Measurements from ENCODE around the gene SRCIN1. TPM values are rescaled to one million over a fixed set of nuclear protein-coding genes. Genes with fewer than 3 reads are reported as not detected.

The SRCIN1 gene
- total and polyA plus RNA-seq, 2 experiments from 2014 or later: 2.3 to 10.8 TPM

- no peak overlapping the region for H3K4me3 ChIP-seq
- TF ChIP-seq, protein P1, sequence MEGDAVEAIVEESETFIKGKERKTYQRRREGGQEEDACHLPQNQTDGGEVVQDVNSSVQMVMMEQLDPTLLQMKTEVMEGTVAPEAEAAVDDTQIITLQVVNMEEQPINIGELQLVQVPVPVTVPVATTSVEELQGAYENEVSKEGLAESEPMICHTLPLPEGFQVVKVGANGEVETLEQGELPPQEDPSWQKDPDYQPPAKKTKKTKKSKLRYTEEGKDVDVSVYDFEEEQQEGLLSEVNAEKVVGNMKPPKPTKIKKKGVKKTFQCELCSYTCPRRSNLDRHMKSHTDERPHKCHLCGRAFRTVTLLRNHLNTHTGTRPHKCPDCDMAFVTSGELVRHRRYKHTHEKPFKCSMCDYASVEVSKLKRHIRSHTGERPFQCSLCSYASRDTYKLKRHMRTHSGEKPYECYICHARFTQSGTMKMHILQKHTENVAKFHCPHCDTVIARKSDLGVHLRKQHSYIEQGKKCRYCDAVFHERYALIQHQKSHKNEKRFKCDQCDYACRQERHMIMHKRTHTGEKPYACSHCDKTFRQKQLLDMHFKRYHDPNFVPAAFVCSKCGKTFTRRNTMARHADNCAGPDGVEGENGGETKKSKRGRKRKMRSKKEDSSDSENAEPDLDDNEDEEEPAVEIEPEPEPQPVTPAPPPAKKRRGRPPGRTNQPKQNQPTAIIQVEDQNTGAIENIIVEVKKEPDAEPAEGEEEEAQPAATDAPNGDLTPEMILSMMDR (IDR thresholded peaks at IDR 0.05; ENCODE audit: low read depth, low read length): no peak
- no peak overlapping the region for H3K27ac ChIP-seq
- H3K36me3 ChIP-seq: no peaks in the 10 kb centered on the region
- peaks cover 22% of the 10 kb centered on the region for H3K4me1 ChIP-seq (ENCODE audit: low read depth)
- no peak for DNase-seq (ENCODE audit: low read depth in 1 of 2, low spot score in 1 of 2)
- no peaks in the 10 kb centered on the region for H3K9me3 ChIP-seq (ENCODE audit: low read depth)
- peaks cover 92% of the 10 kb centered on the region for H3K27me3 ChIP-seq
Measured at GRCh38 chr17:38564254-38564837, 41.4 kb downstream of the SRCIN1 start.

- peak in 1 of 2 donors; percentile 58 for DNase-seq (ENCODE audit: low read depth in 1 of 2, low spot score in 1 of 2)
- Histone ChIP-seq H3K4me3 (no peak overlapping the region), H3K4me1 (ENCODE audit: low read depth) (peaks cover 27% of the 10 kb centered on the region)
Measured at GRCh38 chr17:38563362-38564253, 42.1 kb downstream of the SRCIN1 start.

GRCh38 chr17:38562903-38563302, 42.8 kb downstream of the SRCIN1 start:
- H3K27ac ChIP-seq: no peak overlapping the region
- H3K4me1 ChIP-seq (ENCODE audit: low read depth): peaks cover 27% of the 10 kb centered on the region
- no peaks in the 10 kb centered on the region for H3K36me3 ChIP-seq
- TF ChIP-seq, protein P1 (IDR thresholded peaks at IDR 0.05; ENCODE audit: low read depth, low read length): no peak
- no peak for DNase-seq (ENCODE audit: low read depth in 1 of 2, low spot score in 1 of 2)
- peaks cover 94% of the 10 kb centered on the region for H3K27me3 ChIP-seq
- no peak overlapping the region for H3K4me3 ChIP-seq
- no peaks in the 10 kb centered on the region for H3K9me3 ChIP-seq (ENCODE audit: low read depth)

More at GRCh38 chr17:38563362-38564253, 42.1 kb downstream of the SRCIN1 start:
- H3K27me3 ChIP-seq: peaks cover 98% of the 10 kb centered on the region
- H3K9me3 ChIP-seq (ENCODE audit: low read depth): no peaks in the 10 kb centered on the region
- no peaks in the 10 kb centered on the region for H3K36me3 ChIP-seq
- no peak overlapping the region for H3K27ac ChIP-seq
- TF ChIP-seq, protein P1 (IDR thresholded peaks at IDR 0.05; ENCODE audit: low read depth, low read length): no peak

- TF ChIP-seq, protein P1 (IDR thresholded peaks at IDR 0.05; ENCODE audit: low read depth, low read length): no peak
- Histone ChIP-seq H3K27ac (no peak overlapping the region), H3K9me3 (ENCODE audit: low read depth) (no peaks in the 10 kb centered on the region), H3K36me3 (no peaks in the 10 kb centered on the region), H3K27me3 (peaks cover 87% of the 10 kb centered on the region), H3K4me3 (no peak overlapping the region), H3K4me1 (ENCODE audit: low read depth) (peaks cover 31% of the 10 kb centered on the region)
- no peak for DNase-seq (ENCODE audit: low read depth in 1 of 2, low spot score in 1 of 2)
Measured at GRCh38 chr17:38562215-38562569, 43.6 kb downstream of the SRCIN1 start.

- TF ChIP-seq, protein P1 (IDR thresholded peaks at IDR 0.05; ENCODE audit: low read depth, low read length): no peak
- no peak overlapping the region for H3K27ac ChIP-seq
- H3K9me3 ChIP-seq (ENCODE audit: low read depth): no peaks in the 10 kb centered on the region
- no peak overlapping the region for H3K4me3 ChIP-seq
- H3K4me1 ChIP-seq (ENCODE audit: low read depth): peaks cover 31% of the 10 kb centered on the region
- peak in 1 of 2 donors; percentile 48 for DNase-seq (ENCODE audit: low read depth in 1 of 2, low spot score in 1 of 2)
- H3K36me3 ChIP-seq: no peaks in the 10 kb centered on the region
- peaks cover 82% of the 10 kb centered on the region for H3K27me3 ChIP-seq
Measured at GRCh38 chr17:38561416-38562214, 44.1 kb downstream of the SRCIN1 start.
